Activated T-cell treated with anti-CD3 and anti-CD28 coated beads for 24 hours (primary cell): ENCODE measurements around the gene HOXB6.

Experiments
- DNase-seq: peaks from one replicate; pipeline ENCODE4 v3.0.0-alpha.2; 2020; ENCODE audit warnings: low read depth

The HOXB6 gene

DNA sequence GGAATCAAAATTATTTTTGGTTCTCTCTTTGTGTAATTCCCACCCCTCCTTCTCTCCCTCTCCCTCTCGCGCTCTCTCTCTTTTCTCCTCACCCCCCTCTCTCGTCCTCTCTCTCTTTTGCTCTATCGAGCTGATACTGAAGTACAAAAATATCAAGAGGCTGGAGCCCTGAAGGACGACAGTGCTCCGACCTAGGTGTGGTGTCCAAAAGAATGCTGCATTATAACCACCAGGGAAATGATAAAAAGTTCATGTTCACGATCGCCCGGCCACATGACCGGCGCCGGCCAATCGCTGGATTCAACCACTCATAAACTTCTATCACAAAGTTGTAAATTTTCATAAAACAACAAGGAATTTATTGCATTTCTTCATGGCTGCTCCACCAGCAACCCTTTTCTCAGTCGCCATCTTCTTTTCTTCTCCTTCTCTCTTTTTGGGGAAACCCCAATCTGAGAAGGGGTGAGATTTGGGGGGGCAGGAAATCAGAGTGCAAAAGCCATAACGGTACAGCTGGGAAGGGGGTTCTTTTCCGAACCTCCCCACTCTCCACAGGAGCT is at the start of gene HOXB6:
HOXB6 (minus strand) TSS at position 217 of the 560 bp plus-strand sequence. CDS start 6,836 bp downstream, outside the sequence.
- DNase-seq, result no peak

DNA sequence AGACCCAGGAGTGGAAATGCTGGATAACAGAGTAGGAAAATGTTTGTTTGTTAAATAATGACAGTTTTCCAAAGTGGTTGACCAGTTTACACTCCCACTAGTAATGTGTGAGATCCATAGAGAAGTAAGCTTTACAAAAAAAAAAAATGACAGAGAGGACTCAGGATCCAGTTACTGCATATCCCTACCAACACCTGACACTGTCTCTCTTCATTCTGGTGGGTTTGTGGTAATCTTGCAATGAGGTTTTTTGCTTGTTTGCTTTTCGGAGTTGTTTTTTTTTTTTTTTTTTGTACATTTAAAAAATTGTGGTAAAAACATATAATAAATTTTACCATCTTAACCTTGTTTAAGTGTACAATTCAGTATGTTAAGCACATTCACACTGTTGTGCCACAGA is 45.0 kb upstream of the HOXB6 start:
- DNase-seq, result no peak

DNA sequence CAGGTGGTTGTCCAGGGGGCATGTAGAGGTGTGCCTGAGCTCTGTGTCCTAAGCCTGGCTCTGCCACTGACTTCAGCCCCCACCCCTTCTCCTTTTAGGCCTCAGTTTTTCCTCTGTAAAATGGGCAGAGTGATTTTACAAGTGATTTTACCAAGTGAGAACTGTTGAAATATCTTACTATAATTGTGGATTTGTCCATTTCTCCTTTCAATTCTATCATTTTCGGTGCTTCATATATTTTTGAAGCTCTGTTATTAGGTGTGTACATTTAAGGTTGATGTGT is 43.1 kb upstream of the HOXB6 start:
- no peak for DNase-seq

GRCh38 chr17:48647103-48647962 is 42.5 kb upstream of the HOXB6 start:
- DNase-seq, result no peak

- DNase-seq, result no peak
Measured at GRCh38 chr17:48646183-48647102, 41.7 kb upstream of the HOXB6 start.

- no peak for DNase-seq
Measured at GRCh38 chr17:48645639-48646182, 40.9 kb upstream of the HOXB6 start.

- no peak for DNase-seq
Measured at GRCh38 chr17:48644910-48645557, 40.2 kb upstream of the HOXB6 start.

- DNase-seq, result no peak
Measured at GRCh38 chr17:48644159-48644558, 39.4 kb upstream of the HOXB6 start.

DNA sequence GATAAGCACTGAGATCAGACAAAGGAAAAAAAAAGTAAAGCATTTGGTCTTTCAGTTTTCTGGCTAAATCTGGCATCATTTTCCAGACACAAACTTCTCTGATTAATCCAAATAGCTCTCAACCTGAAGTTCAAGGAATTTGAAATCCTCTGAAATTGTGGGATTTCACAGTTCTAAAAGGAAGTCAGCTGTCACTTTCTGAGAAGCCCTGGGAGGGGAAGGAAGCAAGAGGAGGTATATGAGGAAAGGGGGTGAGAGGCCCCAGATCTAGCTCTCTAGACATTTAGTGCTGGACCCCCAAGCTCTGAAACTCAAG is 38.9 kb upstream of the HOXB6 start:
- DNase-seq, result no peak

GRCh38 chr17:48642843-48643696 is 38.3 kb upstream of the HOXB6 start:
- DNase-seq, result no peak

DNA sequence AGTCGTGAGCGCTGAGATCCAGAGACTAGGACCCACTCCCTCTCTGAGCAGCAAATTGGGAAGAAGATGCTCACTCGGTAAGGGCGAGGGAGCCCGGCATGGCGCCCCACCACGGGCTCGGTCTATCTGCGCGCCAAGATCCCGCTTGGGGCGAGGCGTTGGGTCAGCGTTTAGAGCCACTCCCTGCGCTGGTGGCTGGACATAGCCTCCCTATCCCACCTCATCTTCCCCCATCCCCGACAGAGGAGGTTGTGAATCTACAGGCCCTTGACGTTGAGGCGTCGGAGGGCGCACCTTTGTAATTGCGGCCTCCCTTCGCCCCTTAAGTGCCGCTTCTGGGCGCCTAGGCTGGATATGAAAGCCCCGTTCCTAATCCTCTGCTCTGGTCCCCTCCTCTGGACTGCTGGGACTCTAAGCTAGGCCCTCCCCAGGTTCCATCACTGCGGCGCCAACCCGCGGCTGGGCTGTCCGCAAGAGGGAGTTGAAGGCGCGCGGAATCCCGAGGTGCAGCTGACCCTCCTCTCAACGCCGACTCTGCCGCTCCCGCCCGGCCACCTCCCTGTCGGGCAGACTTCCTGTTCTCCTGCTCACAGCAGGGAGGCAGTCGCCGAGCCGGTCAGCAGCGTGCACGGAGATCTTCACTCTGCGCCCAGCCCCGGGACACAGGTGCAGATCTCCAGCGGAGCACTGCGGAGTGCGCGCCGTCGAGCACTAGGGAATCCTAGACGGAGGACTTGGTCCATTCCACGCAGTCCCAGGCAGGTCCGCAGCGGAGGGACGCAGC is 37.5 kb upstream of the HOXB6 start:
- DNase-seq, result no peak

- DNase-seq, result no peak
Measured at GRCh38 chr17:48641541-48642058, 36.8 kb upstream of the HOXB6 start.

DNA sequence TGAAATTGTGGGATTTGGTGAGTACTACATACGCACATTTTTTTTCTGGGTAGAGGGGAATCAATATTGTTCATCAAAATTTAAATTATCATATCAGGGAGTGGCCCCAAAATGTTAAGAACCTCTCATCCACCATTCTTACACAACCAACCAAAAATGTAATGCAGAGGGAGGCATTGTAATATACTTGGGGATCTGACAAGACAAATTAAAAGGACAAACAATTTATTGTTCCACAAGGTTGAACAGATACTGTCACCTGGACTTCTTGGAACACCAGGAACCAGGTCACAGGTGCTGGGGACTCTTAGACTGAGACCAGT is 36.0 kb upstream of the HOXB6 start:
- no peak for DNase-seq

DNA sequence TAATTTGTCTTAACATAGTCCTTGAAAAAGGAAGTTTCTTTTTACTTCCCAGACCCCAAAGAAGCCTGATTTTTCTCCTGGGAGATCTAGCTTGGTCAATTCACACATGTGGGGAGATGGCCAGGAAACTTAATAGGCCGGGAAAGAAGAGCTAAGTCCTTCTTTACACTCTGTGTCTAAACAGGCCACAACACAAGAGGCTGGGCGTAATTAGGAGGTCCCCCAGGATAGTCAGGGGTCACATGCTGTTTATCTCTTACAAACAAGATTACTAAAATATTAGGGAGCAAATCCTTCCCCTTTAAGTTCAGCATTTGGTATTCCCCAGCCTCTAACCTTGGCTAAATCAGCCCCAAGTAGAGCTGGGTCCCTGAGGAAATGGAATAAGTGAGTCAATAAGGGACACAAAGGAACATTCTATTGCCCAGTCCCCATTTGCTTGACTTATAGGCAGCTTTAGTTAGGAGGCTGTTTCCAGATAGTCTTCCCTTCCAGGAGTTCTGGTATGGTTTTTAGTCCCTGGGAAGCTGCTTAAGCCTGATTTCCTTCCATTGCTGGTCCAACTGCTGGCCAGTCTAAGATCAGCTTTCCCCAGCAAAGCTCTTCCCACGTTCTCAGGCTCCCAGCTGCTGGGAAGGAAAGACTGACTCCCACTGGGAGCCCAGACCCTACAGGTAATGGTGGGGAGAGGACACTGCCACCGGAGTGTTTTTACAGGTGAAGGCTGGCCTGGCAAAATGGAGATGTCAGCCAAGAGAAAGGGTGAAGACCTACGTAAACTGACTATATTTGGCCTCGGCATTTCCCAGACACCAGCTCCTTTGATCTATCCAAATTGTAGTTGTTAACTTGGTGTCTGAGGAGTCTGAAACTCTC is 35.4 kb upstream of the HOXB6 start:
- DNase-seq, result no peak

GRCh38 chr17:48639136-48639535 is 34.4 kb upstream of the HOXB6 start:
- DNase-seq, result no peak

GRCh38 chr17:48637323-48638260 is 32.8 kb upstream of the HOXB6 start:
- DNase-seq, result no peak

- peak; percentile 65 for DNase-seq
Measured at GRCh38 chr17:48636177-48637018, 31.6 kb upstream of the HOXB6 start.
